ENCODE results near the gene ST8SIA4.

The ST8SIA4 gene

DNA sequence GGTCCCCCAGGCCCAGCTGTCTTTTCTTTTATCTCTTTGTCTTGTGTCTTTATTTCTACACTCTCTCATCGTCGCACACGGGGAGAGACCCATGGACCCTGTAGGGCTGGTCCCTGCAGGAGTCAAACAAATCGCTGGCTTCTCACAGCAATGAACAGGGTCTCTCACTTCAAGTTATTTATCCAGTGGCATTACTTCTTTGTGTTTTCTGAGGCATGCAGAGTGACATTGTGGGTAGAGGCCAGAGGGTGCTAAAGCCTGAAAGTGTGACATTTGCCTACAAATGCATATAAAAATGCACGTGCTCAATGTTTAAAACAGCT, 127.6 kb downstream of the ST8SIA4 start:
- no peak for DNase-seq

- no peak for DNase-seq
These were observed 130.5 kb downstream of the ST8SIA4 start for GRCh38 chr5:100772548-100772947.

- DNase-seq, result no peak
These were observed 131.1 kb downstream of the ST8SIA4 start for GRCh38 chr5:100772006-100772405.

DNA sequence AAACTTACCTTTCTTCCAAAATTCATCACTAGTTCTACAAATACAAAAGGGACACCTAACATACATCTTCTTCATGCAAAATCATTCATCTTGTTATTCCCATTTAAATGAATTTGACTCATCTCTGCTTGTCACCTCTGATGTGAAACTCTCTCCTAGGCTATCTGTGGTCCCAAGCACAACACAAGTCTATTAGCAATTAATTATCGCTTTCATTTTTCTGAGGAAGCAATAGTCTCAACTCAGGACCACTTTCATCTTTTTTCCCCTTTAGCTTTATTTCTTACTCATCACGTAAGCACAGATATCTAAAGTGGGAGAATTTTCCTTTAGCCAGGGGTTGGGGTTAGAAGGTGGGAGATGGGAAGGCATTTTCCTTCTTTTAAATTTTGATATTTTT, 131.9 kb downstream of the ST8SIA4 start:
- no peak for DNase-seq

DNA sequence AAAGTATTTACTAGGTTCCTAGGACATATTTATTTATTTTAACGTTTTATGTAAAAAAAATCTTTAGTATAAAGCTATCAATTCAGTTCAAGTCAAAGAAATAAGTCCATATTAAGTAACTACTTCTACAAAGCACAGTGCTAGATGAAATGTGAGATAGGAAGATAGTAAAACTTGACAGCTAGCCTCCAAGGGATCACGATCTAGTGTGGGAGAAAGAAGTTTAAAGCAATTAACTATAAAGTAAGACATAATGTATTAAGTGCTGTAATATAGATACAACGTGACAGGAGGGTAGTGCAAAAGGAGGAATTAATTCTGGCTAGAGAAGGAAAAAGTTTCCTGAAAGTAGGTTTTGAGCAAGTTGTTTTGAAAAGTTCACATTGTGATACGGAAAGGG, 134.9 kb downstream of the ST8SIA4 start:
- no peak for DNase-seq

DNA sequence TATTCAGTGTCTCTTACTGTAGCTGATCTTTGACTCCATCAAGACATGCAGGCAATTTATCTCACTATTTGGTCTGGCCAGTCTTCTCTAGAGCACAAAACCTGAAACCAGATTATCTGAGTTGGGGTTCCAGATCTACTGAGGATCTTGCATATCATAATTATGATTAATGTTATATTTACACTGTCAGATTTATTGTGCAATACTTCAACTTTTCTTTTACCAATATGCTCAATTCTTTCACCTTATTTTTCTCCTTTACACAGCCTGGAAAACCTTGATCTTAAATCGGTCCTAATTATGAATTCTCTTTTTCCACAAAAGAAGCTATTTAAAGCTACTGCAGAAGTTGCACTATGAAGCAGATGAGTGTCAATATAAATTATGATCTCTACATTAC, 140.1 kb downstream of the ST8SIA4 start:
- no peak for DNase-seq

GRCh38 chr5:100762108-100762507, 141.0 kb downstream of the ST8SIA4 start:
- no peak for DNase-seq

GRCh38 chr5:100761192-100761591, 141.9 kb downstream of the ST8SIA4 start:
- DNase-seq, result no peak

DNA sequence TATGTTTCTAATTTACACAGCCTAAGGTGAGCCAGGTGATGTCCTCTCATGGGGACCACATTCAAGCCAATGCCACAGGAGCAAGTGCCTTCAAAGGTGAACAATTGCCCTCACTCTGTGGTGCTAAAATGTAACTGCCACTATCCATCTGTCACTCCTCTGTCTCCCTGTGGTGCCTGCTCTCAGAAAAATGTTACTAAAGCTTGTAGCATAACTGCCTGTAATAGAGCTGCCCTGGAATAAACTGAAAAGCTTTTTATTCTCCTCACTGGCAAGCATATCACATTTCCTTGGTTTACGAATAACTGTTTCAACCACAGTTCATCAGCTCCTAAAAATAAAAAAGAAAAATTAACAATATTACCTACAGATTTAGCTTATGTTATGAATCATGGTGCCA, 142.4 kb downstream of the ST8SIA4 start:
- no peak for DNase-seq

DNA sequence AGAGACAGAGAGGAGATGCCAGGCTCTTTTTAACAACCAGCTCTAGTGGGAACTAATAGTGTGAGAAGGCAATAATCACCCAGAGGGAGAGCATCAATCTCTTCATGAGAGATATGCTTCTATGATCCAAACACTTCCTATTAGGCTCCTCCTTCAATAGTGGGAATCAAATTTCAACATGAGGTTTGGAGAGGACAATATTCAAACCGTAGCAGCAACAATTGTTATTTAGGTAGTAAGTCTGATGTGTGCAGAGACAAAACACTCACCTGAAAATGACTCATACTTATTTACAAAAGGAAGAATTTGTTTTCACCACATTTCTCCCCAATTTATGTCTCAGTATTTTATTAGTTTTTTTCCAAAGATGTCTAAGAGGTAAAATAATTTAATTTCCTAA, 144.3 kb downstream of the ST8SIA4 start:
- DNase-seq, result no peak

GRCh38 chr5:100758306-100758705, 144.8 kb downstream of the ST8SIA4 start:
- DNase-seq, result no peak

- no peak for DNase-seq
These were observed 145.5 kb downstream of the ST8SIA4 start for GRCh38 chr5:100757618-100758017.
